Kidney (tissue), 2 donors: ENCODE data around the gene RBM17. TPM values are rescaled to one million over a fixed set of nuclear protein-coding genes. Genes with fewer than 3 reads are reported as not detected.

Experiments used
- microRNA-seq: library from miRNA; unstranded; fragments of <30 nt; microRNA quantifications from one replicate; pipeline ENCODE4 v1.2.0, GENCODE V29; 2020
- polyA plus RNA-seq: library from polyadenylated mRNA; stranded (reverse); fragments of 350-450 nt; fragmentation: Illumina TruSeq; extraction: RNeasy Lipid Tissue Mini Kit (QIAGEN cat#74804); gene quantifications from one replicate; pipeline ENCODE4 v1.2.3, GENCODE V29; 2014; ENCODE audit warnings: low read depth, low replicate concordance; ENCODE audit not compliant: insufficient read depth
- total RNA-seq: library from RNA; stranded (reverse); fragmentation: NEBNext Ultra II Directional; extraction: Animal tissue kit (Norgen Biotek cat#: 25700); gene quantifications from one replicate; pipeline ENCODE4 v1.2.1, GENCODE V29; 2021
- donor health status: DM: yes; HTN: yes; CAD: no.

RBM17 gene
- total and polyA plus RNA-seq, 2 donors from 2014 or later, result 46.4 to 91.9 TPM

Small RNA genes within 50 kb of the gene (microRNA-seq; reads per million reads assigned to microRNA genes)
- gene MIR3155A (not detected), gene MIR3155B (not detected)

Other genes starting within 250 kb of the RBM17 start
- 6.7 TPM for gene ANKRD16, start 199.1 kb upstream of the RBM17 start, total RNA-seq
- gene ANKRD16, start 199.1 kb upstream of the RBM17 start, polyA plus RNA-seq, result 7.1 TPM
- 76.5 TPM for gene FBH1, start 198.8 kb upstream of the RBM17 start, total RNA-seq
- gene FBH1, start 198.8 kb upstream of the RBM17 start, polyA plus RNA-seq, result 70.7 TPM
- 13.9 TPM for gene IL15RA, start 111.5 kb upstream of the RBM17 start, total RNA-seq
- gene IL15RA, start 111.5 kb upstream of the RBM17 start, polyA plus RNA-seq, result 6.8 TPM
- 11.9 TPM for gene IL2RA, start 26.7 kb upstream of the RBM17 start, total RNA-seq
- gene IL2RA, start 26.7 kb upstream of the RBM17 start, polyA plus RNA-seq, result 0.54 TPM
- gene PFKFB3, start 113.9 kb downstream of the RBM17 start, total RNA-seq, result 141 TPM
- gene PFKFB3, start 113.9 kb downstream of the RBM17 start, polyA plus RNA-seq, result 34.9 TPM